OCI-LY3 (cell line): ENCODE measurements around the gene SLC35D2.
"Not testable (repeated sequence)": the region's sequence is repeated elsewhere in the genome, so short reads cannot be mapped to it uniquely, and the experiment has no call there.

Source experiments
- CTCF ChIP-seq: fragments of 200-600, 300-600 bp; sonication (generic); IDR thresholded peaks from 2 replicates; pipeline ENCODE4 v1.5.1; 2014; ENCODE audit warnings: antibody characterized with exemption, low read length, low read depth
- EZH2phosphoT487 ChIP-seq: fragments of 200-600 bp; shearing (Covaris generic); IDR thresholded peaks from 2 replicates; pipeline ENCODE4 v1.6.1; 2018; ENCODE audit warnings: antibody characterized with exemption, mixed run types, low read depth

GRCh38 chr9:96362119-96362518, 21.4 kb downstream of the SLC35D2 start:
- TF ChIP-seq CTCF, EZH2phosphoT487: not testable (repeated sequence)
